Keratinocyte (primary cell): ENCODE data around the gene SATB1. TPM values are rescaled to one million over a fixed set of nuclear protein-coding genes. Genes with fewer than 3 reads are reported as not detected.

Experiments
- DNase-seq: peaks from one replicate; pipeline ENCODE4 v3.0.0-alpha.2; 2011; ENCODE audit warnings: low read depth, missing footprints, low spot score
- FAIRE-seq: peaks from 2 replicates; lab custom pipeline; 2011; peaks lifted over from hg19 to GRCh38; lab: Jason Lieb, UNC
- H2AFZ ChIP-seq: 2 replicates; pipeline ENCODE4 v1.6.0; 2012; ENCODE audit warnings: low read length, control low read depth, inconsistent platforms; ENCODE audit not compliant: control insufficient read depth
- H3K27ac ChIP-seq: 2 replicates; pipeline ENCODE4 v1.5.1; 2011; ENCODE audit warnings: low read length; ENCODE audit not compliant: control insufficient read depth, insufficient read depth
- H3K27me3 ChIP-seq: 3 replicates; pipeline ENCODE4 v1.6.0; 2011; ENCODE audit warnings: low read length; ENCODE audit not compliant: control insufficient read depth, insufficient read depth; ENCODE audit errors: extremely low read depth
- H3K36me3 ChIP-seq, 2 experiments: 2 replicates in 1 of 2; 3 replicates in 1 of 2; pipeline ENCODE4 v1.5.1; 2011; ENCODE audit warnings: low read length in 2 of 2, mild to moderate bottlenecking in 1 of 2; ENCODE audit not compliant: control insufficient read depth in 2 of 2, insufficient read depth in 2 of 2; ENCODE audit errors: extremely low read depth in 1 of 2
- H3K4me1 ChIP-seq: 3 replicates; pipeline ENCODE4 v1.5.1; 2011; ENCODE audit warnings: low read length; ENCODE audit not compliant: control insufficient read depth, insufficient read depth; ENCODE audit errors: extremely low read depth
- H3K4me2 ChIP-seq: 3 replicates; pipeline ENCODE4 v1.6.0; 2011; ENCODE audit warnings: low read depth, low read length; ENCODE audit not compliant: control insufficient read depth, insufficient read depth; ENCODE audit errors: extremely low read depth
- H3K4me3 ChIP-seq, 3 experiments: fragments of 200-600 bp in 1 of 3; sonication (generic) in 1 of 3; 2 replicates in 2 of 3; 3 replicates in 1 of 3; pipeline ENCODE4 v1.5.1; 2011 to 2016; ENCODE audit warnings: low read length in 3 of 3, mild to moderate bottlenecking in 3 of 3, control low read depth in 2 of 3, inconsistent platforms in 1 of 3, low read depth in 1 of 3, mixed read lengths in 1 of 3, mixed run types in 1 of 3, moderate library complexity in 1 of 3; ENCODE audit not compliant: control insufficient read depth in 2 of 3, insufficient read depth in 2 of 3; ENCODE audit errors: extremely low read depth in 1 of 3
- H3K79me2 ChIP-seq: 2 replicates; pipeline ENCODE4 v1.6.0; 2012; ENCODE audit warnings: low read length; ENCODE audit not compliant: control insufficient read depth, insufficient read depth
- H3K9ac ChIP-seq: 3 replicates; pipeline ENCODE4 v1.6.0; 2011; ENCODE audit warnings: low read length; ENCODE audit not compliant: control insufficient read depth, insufficient read depth; ENCODE audit errors: extremely low read depth
- H3K9me1 ChIP-seq: 3 replicates; pipeline ENCODE4 v1.6.0; 2011; ENCODE audit warnings: low read length; ENCODE audit not compliant: control insufficient read depth, insufficient read depth; ENCODE audit errors: extremely low read depth
- H3K9me3 ChIP-seq: 2 replicates; pipeline ENCODE4 v1.5.1; 2012; ENCODE audit warnings: low read depth, low read length; ENCODE audit not compliant: control insufficient read depth
- H4K20me1 ChIP-seq: 3 replicates; pipeline ENCODE4 v1.6.0; 2011; ENCODE audit warnings: low read length; ENCODE audit not compliant: control insufficient read depth, insufficient read depth; ENCODE audit errors: extremely low read depth
- EZH2 ChIP-seq: IDR thresholded peaks from one replicate; pipeline ENCODE4 v1.6.1; 2012; ENCODE audit warnings: inconsistent platforms, mild to moderate bottlenecking, low read length, moderate library complexity
- dilution Hi-C: fragments of 300-500 bp; cut with MboI; formaldehyde crosslinking; loops from one replicate; pipeline ENCODE4 v1.7.0; 2020; ENCODE audit warnings: low sequenced_read_pairs; ENCODE audit not compliant: extremely low pct_ligation_motif_present
- polyA plus RNA-seq, 5 experiments: library from polyadenylated mRNA; depleted of rRNA in 3 of 5; stranded (reverse) in 3 of 5; stranded (forward) in 1 of 5; unstranded in 1 of 5; fragments of >200 nt; gene quantifications; 1 replicate in 1 of 5; 2 replicates in 3 of 5; 3 replicates in 1 of 5; pipeline versions ENCODE4 v1.2.1 to v1.2.3, GENCODE V29; 2011 to 2012; ENCODE audit warnings: missing spikeins in 2 of 5, low read depth in 1 of 5, low replicate concordance in 1 of 5
- TF ChIP-seq, protein P1 (sequence below), 3 experiments: IDR thresholded peaks in 1 of 3; conservative IDR thresholded peaks in 1 of 3; optimal IDR thresholded peaks in 1 of 3; 2 replicates in 2 of 3; 3 replicates in 1 of 3; pipeline versions ENCODE3 to v1.5.1; 2011; ENCODE audit warnings: low read length in 3 of 3, mild to moderate bottlenecking in 3 of 3, moderate library complexity in 2 of 3, control low read depth in 1 of 3, inconsistent platforms in 1 of 3; ENCODE audit not compliant: insufficient read depth in 2 of 3; ENCODE audit errors: extremely low read depth in 1 of 3

Gene SATB1
- polyA plus RNA-seq, 1 donor (not counting 4 experiments of a cell fraction or from before 2014, with no cell fraction given), result 7.8 TPM

DNA sequence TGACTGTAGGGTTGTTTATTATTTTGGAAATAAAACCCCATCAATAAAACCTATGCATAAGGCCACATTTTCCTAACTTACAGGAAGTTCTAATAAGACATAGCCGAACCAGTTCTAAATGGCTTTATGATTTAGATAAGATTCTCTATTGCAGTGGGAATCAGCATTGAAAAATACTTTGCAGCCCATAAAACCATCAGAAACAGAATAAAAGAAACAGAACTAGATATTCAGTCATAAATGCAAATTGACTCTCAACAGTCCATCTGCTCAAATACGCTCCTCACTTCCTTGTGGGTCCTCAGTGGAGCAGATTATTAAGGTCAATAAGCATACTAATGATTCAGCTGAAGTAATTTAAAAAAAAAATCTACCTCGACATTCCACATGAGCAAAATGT is 8.8 kb downstream of the SATB1 start:
- H3K9me1 ChIP-seq, result no peaks in the 10 kb centered on the region
- no peak overlapping the region for H3K4me2 ChIP-seq
- no peak for FAIRE-seq
- no peak overlapping the region for H3K4me3 ChIP-seq
- no peak overlapping the region for H3K27ac ChIP-seq
- no peaks in the 10 kb centered on the region for H3K4me1 ChIP-seq
- no peak overlapping the region for H2AFZ ChIP-seq
- TF ChIP-seq, protein P1, sequence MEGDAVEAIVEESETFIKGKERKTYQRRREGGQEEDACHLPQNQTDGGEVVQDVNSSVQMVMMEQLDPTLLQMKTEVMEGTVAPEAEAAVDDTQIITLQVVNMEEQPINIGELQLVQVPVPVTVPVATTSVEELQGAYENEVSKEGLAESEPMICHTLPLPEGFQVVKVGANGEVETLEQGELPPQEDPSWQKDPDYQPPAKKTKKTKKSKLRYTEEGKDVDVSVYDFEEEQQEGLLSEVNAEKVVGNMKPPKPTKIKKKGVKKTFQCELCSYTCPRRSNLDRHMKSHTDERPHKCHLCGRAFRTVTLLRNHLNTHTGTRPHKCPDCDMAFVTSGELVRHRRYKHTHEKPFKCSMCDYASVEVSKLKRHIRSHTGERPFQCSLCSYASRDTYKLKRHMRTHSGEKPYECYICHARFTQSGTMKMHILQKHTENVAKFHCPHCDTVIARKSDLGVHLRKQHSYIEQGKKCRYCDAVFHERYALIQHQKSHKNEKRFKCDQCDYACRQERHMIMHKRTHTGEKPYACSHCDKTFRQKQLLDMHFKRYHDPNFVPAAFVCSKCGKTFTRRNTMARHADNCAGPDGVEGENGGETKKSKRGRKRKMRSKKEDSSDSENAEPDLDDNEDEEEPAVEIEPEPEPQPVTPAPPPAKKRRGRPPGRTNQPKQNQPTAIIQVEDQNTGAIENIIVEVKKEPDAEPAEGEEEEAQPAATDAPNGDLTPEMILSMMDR (optimal IDR thresholded peaks at IDR 0.05 in 1 of 3, IDR thresholded peaks at IDR 0.05 in 1 of 3, conservative IDR thresholded peaks at IDR 0.05 in 1 of 3; ENCODE audit: extremely low read depth in 1 of 3, insufficient read depth in 2 of 3, low read length in 3 of 3), result no peak
- TF ChIP-seq EZH2, result no peak
- no peaks in the 10 kb centered on the region for H4K20me1 ChIP-seq
- no peaks in the 10 kb centered on the region for H3K36me3 ChIP-seq
- dilution Hi-C loops, result no loop called here
- no peaks in the 10 kb centered on the region for H3K9me3 ChIP-seq
- no peaks in the 10 kb centered on the region for H3K27me3 ChIP-seq
- no peaks in the 10 kb centered on the region for H3K79me2 ChIP-seq
- DNase-seq, result no peak
- no peak overlapping the region for H3K9ac ChIP-seq

- no peak overlapping the region for H3K27ac ChIP-seq
- H3K27me3 ChIP-seq, result no peaks in the 10 kb centered on the region
- DNase-seq (no peak), FAIRE-seq (no peak)
- no peaks in the 10 kb centered on the region for H3K9me3 ChIP-seq
- no peak overlapping the region for H3K9ac ChIP-seq
- H3K79me2 ChIP-seq, result no peaks in the 10 kb centered on the region
- H3K4me2 ChIP-seq, result no peak overlapping the region
- no peak for TF ChIP-seq EZH2
- TF ChIP-seq, protein P1 (optimal IDR thresholded peaks at IDR 0.05 in 1 of 3, IDR thresholded peaks at IDR 0.05 in 1 of 3, conservative IDR thresholded peaks at IDR 0.05 in 1 of 3; ENCODE audit: extremely low read depth in 1 of 3, insufficient read depth in 2 of 3, low read length in 3 of 3), result no peak
- H3K4me3 ChIP-seq, result no peak overlapping the region
- H3K9me1 ChIP-seq, result no peaks in the 10 kb centered on the region
- H3K36me3 ChIP-seq, result no peaks in the 10 kb centered on the region
- no peaks in the 10 kb centered on the region for H3K4me1 ChIP-seq
- H2AFZ ChIP-seq, result no peak overlapping the region
- H4K20me1 ChIP-seq, result no peaks in the 10 kb centered on the region
- dilution Hi-C loops, result no loop called here
Observed at GRCh38 chr3:18415839-18416238, 9.3 kb downstream of the SATB1 start.
